Measurements from ENCODE around the gene ATG16L2. TPM values are rescaled to one million over a fixed set of nuclear protein-coding genes. Genes with fewer than 3 reads are reported as not detected.
"Not testable (repeated sequence)": the region's sequence is repeated elsewhere in the genome, so short reads cannot be mapped to it uniquely, and the experiment has no call there.

ATG16L2 gene
- total RNA-seq, 2 experiments from 2014 or later: 55.3 to 59.4 TPM

GRCh38 chr11:72791228-72791627 lies 23.0 kb upstream of the ATG16L2 start:
- peaks cover 29% of the 10 kb centered on the region for H3K4me1 Mint-ChIP-seq
- intact Hi-C loops (cut with DNase I, micrococcal nuclease); H3K27me3 Mint-ChIP-seq; H3K36me3 Mint-ChIP-seq (ENCODE audit: low read depth); H3K9me3 Mint-ChIP-seq (ENCODE audit: low read depth); H3K27ac Mint-ChIP-seq; H3K4me3 Mint-ChIP-seq; ATAC-seq; DNase-seq; POLR2A ChIA-PET: not testable (repeated sequence)
- CTCF ChIA-PET: interaction anchor here (0.9 kb wide), 1 partner anchor 63 kb away, joined by 4 read pairs; no protein-coding TSS in a partner anchor

GRCh38 chr11:72792437-72793021 lies 21.7 kb upstream of the ATG16L2 start:
- peak overlapping the region; percentile 99 for H3K27ac Mint-ChIP-seq
- no peaks in the 10 kb centered on the region for H3K9me3 Mint-ChIP-seq (ENCODE audit: low read depth)
- peak overlapping the region; percentile 84 for H3K4me3 Mint-ChIP-seq
- peaks cover 27% of the 10 kb centered on the region for H3K4me1 Mint-ChIP-seq
- H3K36me3 Mint-ChIP-seq (ENCODE audit: low read depth): no peaks in the 10 kb centered on the region
- ATAC-seq (no peak), DNase-seq (no peak)
- intact Hi-C loops (cut with DNase I, micrococcal nuclease): loop anchor here (1.0 kb wide), 3 partner anchors 22 to 70 kb away; partner anchors contain the start of genes ARAP1 (in 1 of the 2) and ATG16L2 (in 1 of the 2)
- ChIA-PET POLR2A (interaction anchor here (0.7 to 3.7 kb wide), 3 partner anchors 21 to 67 kb away, joined by 3 to 29 read pairs (median 3); no protein-coding TSS in a partner anchor), CTCF (interaction anchor here (0.6 to 4.0 kb wide), 18 partner anchors 8 to 884 kb away, joined by 3 to 60 read pairs (median 4); no protein-coding TSS in a partner anchor)
- no peaks in the 10 kb centered on the region for H3K27me3 Mint-ChIP-seq

- DNase-seq: no peak
- H3K4me3 Mint-ChIP-seq: peak overlapping the region; percentile 84
- no peaks in the 10 kb centered on the region for H3K9me3 Mint-ChIP-seq (ENCODE audit: low read depth)
- intact Hi-C loops (cut with DNase I, micrococcal nuclease): loop anchor here (1.0 kb wide), 3 partner anchors 21 to 71 kb away; partner anchors contain the start of genes ARAP1 (in 1 of the 2) and ATG16L2 (in 1 of the 2)
- no peaks in the 10 kb centered on the region for H3K27me3 Mint-ChIP-seq
- POLR2A ChIA-PET: interaction anchor here (0.7 to 3.7 kb wide), 4 partner anchors 20 to 68 kb away, joined by 3 to 29 read pairs (median 4); no protein-coding TSS in a partner anchor
- no peak for ATAC-seq
- no peaks in the 10 kb centered on the region for H3K36me3 Mint-ChIP-seq (ENCODE audit: low read depth)
- H3K4me1 Mint-ChIP-seq: peaks cover 23% of the 10 kb centered on the region
- H3K27ac Mint-ChIP-seq: peak overlapping the region; percentile 99
- CTCF ChIA-PET: interaction anchor here (0.6 to 4.0 kb wide), 18 partner anchors 9 to 884 kb away, joined by 3 to 60 read pairs (median 4); no protein-coding TSS in a partner anchor
Measured at GRCh38 chr11:72793076-72793424, 21.2 kb upstream of the ATG16L2 start.

- Mint-ChIP-seq H3K4me1 (peaks cover 21% of the 10 kb centered on the region), H3K27me3 (no peaks in the 10 kb centered on the region), H3K4me3 (peak within 1 kb of the TSS; percentile 84), H3K36me3 (ENCODE audit: low read depth) (no peaks in the 10 kb centered on the region), H3K27ac (peak within 1 kb of the TSS; percentile 99), H3K9me3 (ENCODE audit: low read depth) (no peaks in the 10 kb centered on the region)
- POLR2A ChIA-PET: interaction anchor here (0.7 to 3.7 kb wide), 7 partner anchors 11 to 71 kb away, joined by 3 to 29 read pairs (median 5); no protein-coding TSS in a partner anchor
- intact Hi-C loops (cut with DNase I, micrococcal nuclease): loop anchor here (1.0 to 2.0 kb wide), 8 partner anchors 20 to 570 kb away; partner anchors contain the start of genes ARAP1 (in 2 of the 2), ATG16L2 (in 1 of the 2) and CLPB (in 1 of the 2)
- ATAC-seq (peak; percentile 93), DNase-seq (peak; percentile 97)
- CTCF ChIA-PET: interaction anchor here (0.6 to 4.0 kb wide), 30 partner anchors 9 to 557 kb away, joined by 3 to 60 read pairs (median 3); partner anchors contain the start of gene FCHSD2
Measured at GRCh38 chr11:72793425-72794367, 20.5 kb upstream of the ATG16L2 start, which contains the start of gene STARD10. STARD10 (minus strand) TSS chr11:72794047; CDS start chr11:72781181, 12,866 bp downstream.

GRCh38 chr11:72798361-72798760 lies 15.8 kb upstream of the ATG16L2 start:
- Mint-ChIP-seq H3K4me1 (peaks cover 9% of the 10 kb centered on the region), H3K4me3 (no peak overlapping the region), H3K27ac (no peak overlapping the region), H3K27me3 (no peaks in the 10 kb centered on the region), H3K36me3 (ENCODE audit: low read depth) (peaks cover 2% of the 10 kb centered on the region), H3K9me3 (ENCODE audit: low read depth) (no peaks in the 10 kb centered on the region)
- intact Hi-C loops (cut with DNase I, micrococcal nuclease): no loop called here
- CTCF ChIA-PET: interaction anchor here (0.8 to 1.2 kb wide), 4 partner anchors 14 to 73 kb away, joined by 3 to 5 read pairs (median 3); no protein-coding TSS in a partner anchor
- POLR2A ChIA-PET: interaction anchor here (0.6 kb wide), 1 partner anchor 17 kb away, joined by 3 read pairs; no protein-coding TSS in a partner anchor
- no peak for ATAC-seq
- DNase-seq: no peak

GRCh38 chr11:72799441-72799840 lies 14.8 kb upstream of the ATG16L2 start:
- Mint-ChIP-seq H3K36me3 (ENCODE audit: low read depth) (peaks cover 2% of the 10 kb centered on the region), H3K4me1 (peaks cover 5% of the 10 kb centered on the region), H3K27me3 (no peaks in the 10 kb centered on the region), H3K4me3 (no peak overlapping the region), H3K9me3 (ENCODE audit: low read depth) (no peaks in the 10 kb centered on the region), H3K27ac (no peak overlapping the region)
- intact Hi-C loops (cut with DNase I, micrococcal nuclease): no loop called here
- ATAC-seq: no peak
- ChIA-PET POLR2A (no interaction called here), CTCF (no interaction called here)
- no peak for DNase-seq

- no peak overlapping the region for H3K27ac Mint-ChIP-seq
- H3K27me3 Mint-ChIP-seq: no peaks in the 10 kb centered on the region
- peaks cover 2% of the 10 kb centered on the region for H3K36me3 Mint-ChIP-seq (ENCODE audit: low read depth)
- H3K4me3 Mint-ChIP-seq: no peak overlapping the region
- intact Hi-C loops (cut with DNase I, micrococcal nuclease): no loop called here
- no peak for ATAC-seq
- ChIA-PET CTCF (interaction anchor here (0.6 to 1.5 kb wide), 2 partner anchors 8 to 443 kb away, joined by 3 to 4 read pairs; no protein-coding TSS in a partner anchor), POLR2A (no interaction called here)
- no peaks in the 10 kb centered on the region for H3K4me1 Mint-ChIP-seq
- no peaks in the 10 kb centered on the region for H3K9me3 Mint-ChIP-seq (ENCODE audit: low read depth)
- DNase-seq: no peak
Measured at GRCh38 chr11:72802822-72803221, 11.4 kb upstream of the ATG16L2 start.

GRCh38 chr11:72805216-72805615 lies 9.0 kb upstream of the ATG16L2 start:
- H3K27ac Mint-ChIP-seq: no peak overlapping the region
- ATAC-seq: no peak
- ChIA-PET CTCF (interaction anchor here (0.6 kb wide), 1 partner anchor 83 kb away, joined by 3 read pairs; no protein-coding TSS in a partner anchor), POLR2A (no interaction called here)
- no peaks in the 10 kb centered on the region for H3K9me3 Mint-ChIP-seq (ENCODE audit: low read depth)
- H3K4me3 Mint-ChIP-seq: no peak overlapping the region
- peaks cover 15% of the 10 kb centered on the region for H3K36me3 Mint-ChIP-seq (ENCODE audit: low read depth)
- intact Hi-C loops (cut with DNase I, micrococcal nuclease): no loop called here
- H3K4me1 Mint-ChIP-seq: no peaks in the 10 kb centered on the region
- no peak for DNase-seq
- no peaks in the 10 kb centered on the region for H3K27me3 Mint-ChIP-seq

GRCh38 chr11:72806378-72806777 lies 7.8 kb upstream of the ATG16L2 start:
- intact Hi-C loops (cut with DNase I, micrococcal nuclease); ATAC-seq; H3K4me1 Mint-ChIP-seq; H3K27me3 Mint-ChIP-seq; H3K9me3 Mint-ChIP-seq (ENCODE audit: low read depth); DNase-seq; H3K27ac Mint-ChIP-seq; POLR2A ChIA-PET; H3K4me3 Mint-ChIP-seq; CTCF ChIA-PET: not testable (repeated sequence)
- H3K36me3 Mint-ChIP-seq (ENCODE audit: low read depth): peaks cover 23% of the 10 kb centered on the region

- H3K27ac Mint-ChIP-seq: no peak overlapping the region
- no peaks in the 10 kb centered on the region for H3K9me3 Mint-ChIP-seq (ENCODE audit: low read depth)
- H3K4me3 Mint-ChIP-seq: no peak overlapping the region
- ChIA-PET POLR2A (no interaction called here), CTCF (interaction anchor here (0.6 to 1.5 kb wide), 3 partner anchors 9 to 70 kb away, joined by 3 to 4 read pairs (median 3); partner anchors contain the start of gene STARD10)
- H3K27me3 Mint-ChIP-seq: no peaks in the 10 kb centered on the region
- peaks cover 12% of the 10 kb centered on the region for H3K4me1 Mint-ChIP-seq
- peaks cover 31% of the 10 kb centered on the region for H3K36me3 Mint-ChIP-seq (ENCODE audit: low read depth)
- intact Hi-C loops (cut with DNase I, micrococcal nuclease): no loop called here
- DNase-seq (no peak), ATAC-seq (no peak)
Measured at GRCh38 chr11:72807021-72807693, 7.1 kb upstream of the ATG16L2 start.
